ENCODE results near the gene DDX47.
"Not testable (repeated sequence)": the region's sequence is repeated elsewhere in the genome, so short reads cannot be mapped to it uniquely, and the experiment has no call there.

Gene DDX47

DNA sequence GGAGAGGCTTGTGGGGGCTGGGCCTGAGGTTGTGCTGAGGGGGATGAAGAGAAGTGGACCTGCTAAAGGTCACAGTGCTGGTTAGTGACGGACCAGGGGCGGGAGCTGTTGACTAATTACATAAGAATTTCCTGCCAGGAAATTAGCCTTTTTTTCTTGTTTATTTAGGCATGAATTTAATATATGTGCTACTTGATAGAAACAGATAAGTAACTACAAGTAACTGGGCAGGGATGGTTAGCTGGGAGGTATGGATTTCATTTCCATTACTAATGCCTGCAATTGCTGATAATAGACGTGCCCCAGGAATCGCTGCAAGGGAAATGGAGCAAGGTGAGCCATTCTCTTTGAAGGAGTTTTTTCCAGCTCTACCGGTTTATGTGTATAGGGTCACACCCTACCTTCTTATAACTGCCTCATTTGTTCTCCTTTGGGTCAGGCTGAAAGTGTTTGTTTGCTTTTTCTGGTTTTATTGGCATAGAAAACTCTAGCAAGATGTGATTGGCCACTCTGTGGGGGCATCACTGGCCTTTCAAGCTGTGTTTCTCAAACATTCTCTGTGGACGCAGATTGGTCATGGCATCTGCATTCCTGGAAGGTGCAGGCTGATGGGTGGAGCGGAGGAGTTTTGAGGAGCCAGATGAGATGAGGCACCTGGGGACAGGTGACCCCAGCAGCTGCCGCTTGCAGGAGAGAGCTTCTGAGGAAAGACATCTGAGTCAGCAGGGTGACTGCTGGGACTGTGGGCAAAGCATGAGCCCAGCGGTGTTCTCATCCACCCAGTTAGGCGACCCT, 59.2 kb downstream of the DDX47 start:
- DNase-seq (ENCODE audit: low read depth) = no peak

DNA sequence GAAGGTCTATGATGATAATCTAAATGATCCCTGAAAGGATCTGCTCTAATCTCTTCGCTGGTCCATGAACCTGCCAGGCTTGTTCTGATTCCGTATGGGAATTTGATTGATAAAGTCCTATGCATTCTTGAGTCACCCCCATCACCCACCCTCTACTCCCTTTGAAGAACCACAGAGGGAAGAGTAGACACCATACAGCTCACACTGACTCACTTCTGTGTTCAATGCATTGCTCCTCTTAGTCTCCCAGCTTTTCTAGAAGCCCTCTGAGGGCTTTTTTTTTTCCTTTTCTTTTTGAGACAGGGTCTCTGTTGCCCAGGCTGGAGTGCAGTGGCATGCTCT, 59.8 kb downstream of the DDX47 start:
- no peak for DNase-seq (ENCODE audit: low read depth)

DNA sequence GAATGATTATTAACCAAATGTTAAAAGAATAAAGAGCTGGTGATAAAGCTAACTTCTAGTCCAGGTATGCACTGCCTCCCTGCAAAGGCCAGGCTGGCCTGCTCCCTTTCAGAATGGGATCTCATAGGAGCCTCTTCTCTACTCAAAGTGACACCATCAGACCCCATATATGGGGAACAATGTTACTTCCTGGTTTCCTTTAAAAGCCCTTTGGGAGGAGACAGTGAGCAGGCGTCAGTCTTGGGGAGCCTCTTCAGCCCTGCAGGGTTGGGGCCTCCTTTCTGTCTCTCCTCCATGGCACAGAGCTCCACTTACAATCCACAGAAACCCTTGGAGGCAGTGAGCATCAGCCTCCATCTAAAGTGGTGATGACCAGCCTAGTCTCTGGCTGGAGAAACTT, 60.9 kb downstream of the DDX47 start:
- no peak for DNase-seq (ENCODE audit: low read depth)

DNA sequence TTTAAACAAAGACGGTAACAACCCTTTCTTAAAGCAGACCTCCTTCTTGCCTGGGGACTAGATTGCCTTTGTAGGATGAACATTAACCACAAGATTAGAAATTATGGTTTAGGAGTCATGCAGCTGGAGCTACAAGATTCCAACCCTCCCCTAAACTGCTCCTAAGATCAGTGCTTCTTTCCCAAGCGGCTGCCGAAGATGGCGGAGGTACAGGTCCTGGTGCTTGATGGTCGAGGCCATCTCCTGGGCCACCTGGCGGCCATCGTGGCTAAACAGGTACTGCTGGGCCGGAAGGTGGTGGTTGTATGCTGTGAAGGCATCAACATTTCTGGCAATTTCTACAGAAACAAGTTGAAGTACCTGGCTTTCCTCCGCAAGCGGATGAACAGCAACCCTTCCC, 62.2 kb downstream of the DDX47 start:
- not testable (repeated sequence) for DNase-seq (ENCODE audit: low read depth)

DNA sequence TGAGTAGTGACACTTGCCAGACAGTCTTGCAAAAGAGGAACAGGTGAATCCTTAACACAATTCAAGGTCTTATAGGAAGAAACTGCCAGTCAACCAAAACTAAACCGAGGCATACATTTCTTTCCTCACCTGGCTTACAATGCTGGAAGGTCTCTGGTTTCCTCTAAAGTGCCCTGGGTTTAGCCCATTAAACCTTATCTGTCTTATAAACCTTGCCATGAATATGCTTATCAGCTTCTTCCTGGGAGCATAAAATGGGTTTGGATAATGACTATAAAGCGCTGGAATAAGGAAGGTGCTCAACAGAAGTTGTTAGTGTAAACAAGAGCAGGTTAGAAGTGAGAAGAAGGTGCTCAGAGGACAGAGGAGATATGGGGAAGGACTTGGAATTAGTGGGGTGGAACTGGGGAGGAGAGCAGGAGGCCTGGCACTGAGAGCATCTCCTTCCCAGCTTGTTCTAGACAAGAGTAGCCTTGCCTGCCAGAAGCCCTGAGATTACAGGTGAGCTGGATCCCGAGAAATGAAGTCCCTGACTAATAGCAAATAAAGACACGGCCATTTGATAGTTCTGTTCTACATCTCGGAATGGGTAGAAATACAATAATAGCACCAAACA, 64.1 kb downstream of the DDX47 start:
- no peak for DNase-seq (ENCODE audit: low read depth)

DNA sequence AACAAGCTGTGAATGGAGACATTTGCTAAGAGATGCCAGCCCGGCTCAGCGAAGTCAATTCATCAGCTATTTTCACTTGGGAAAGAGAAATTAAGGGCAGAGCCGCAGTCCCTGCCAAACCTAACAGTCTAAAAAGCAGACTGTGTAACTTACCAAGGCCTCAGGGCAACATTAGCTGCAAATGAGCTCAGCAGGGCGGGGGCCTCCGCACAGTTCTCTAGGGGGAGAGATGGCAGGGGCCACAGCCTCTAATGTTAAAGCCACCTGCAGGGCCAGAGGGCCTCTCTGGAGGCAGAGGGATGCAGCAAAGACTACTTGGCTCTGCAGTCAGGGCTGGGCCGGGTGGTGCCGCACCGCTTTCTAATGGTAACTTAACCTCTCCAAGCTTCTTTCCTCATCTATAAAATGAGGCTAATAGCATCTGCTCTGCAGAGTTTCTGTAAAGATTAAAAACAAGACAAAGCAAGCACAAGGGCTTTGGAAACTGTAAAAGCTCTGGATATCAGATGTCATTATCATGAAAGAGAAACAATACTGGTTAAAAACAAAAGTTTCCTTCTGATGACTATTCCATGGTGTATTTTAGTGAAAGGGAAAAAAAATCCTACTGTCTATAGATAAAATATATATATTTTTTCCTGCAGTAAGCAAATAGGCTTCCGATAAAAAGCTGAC, 64.8 kb downstream of the DDX47 start:
- no peak for DNase-seq (ENCODE audit: low read depth)

Data from GM04504 (cell line).